IMR-90 (cell line): ENCODE measurements around the gene TMPRSS2. TPM values are rescaled to one million over a fixed set of nuclear protein-coding genes. Genes with fewer than 3 reads are reported as not detected.

ENCODE experiments used
- ATAC-seq: fragments of 200-7000 bp; cut with Tn5 transposase; 2 replicates; pipeline ENCODE4 v1.9.1; 2020; ENCODE audit warnings: low read depth, mild to moderate bottlenecking, moderate library complexity
- BruUV-seq: library from RNA; stranded (reverse); fragments of 400-500 nt; replicated peaks from 2 replicates; lab custom pipeline; 2021; lab: Mats Ljungman, UMichigan
- CTCF ChIA-PET: fragments of 300-600 bp; formaldehyde crosslinking; extraction: SDS; loops from one replicate; lab custom pipeline; 2021; ENCODE audit warnings: antibody characterized with exemption; lab: Yijun Ruan, JAX
- POLR2A ChIA-PET: fragments of 300-600 bp; sonication (Branson Sonifier 250); formaldehyde crosslinking; loops from one replicate; lab custom pipeline; 2022; ENCODE audit warnings: antibody characterized with exemption; ENCODE audit not compliant: unreplicated experiment; lab: Charles Lee
- DNase-seq: peaks from one replicate; pipeline ENCODE4 v3.0.0; 2013
- H2AFZ ChIP-seq: replicated peaks from 2 replicates; pipeline ENCODE3; 2013; ENCODE audit warnings: low read length, mild to moderate bottlenecking; ENCODE audit not compliant: poor library complexity
- H2AK5ac ChIP-seq: 2 replicates; pipeline ENCODE4 v1.6.1; 2013; ENCODE audit warnings: low read depth, low read length, inconsistent platforms
- H2AK9ac ChIP-seq: replicated peaks from 2 replicates; pipeline ENCODE3; 2013; ENCODE audit warnings: mild to moderate bottlenecking, low read depth, low read length, moderate library complexity; ENCODE audit not compliant: poor library complexity
- H2BK120ac ChIP-seq: 2 replicates; pipeline ENCODE4 v1.6.1; 2013; ENCODE audit warnings: low read depth, low read length, inconsistent platforms
- H2BK15ac ChIP-seq: 3 replicates; pipeline ENCODE4 v1.6.1; 2013; ENCODE audit warnings: low read depth, low read length, inconsistent platforms
- H2BK20ac ChIP-seq: 2 replicates; pipeline ENCODE4 v1.6.1; 2013; ENCODE audit warnings: low read depth, mild to moderate bottlenecking, inconsistent platforms, low read length, moderate library complexity
- H2BK5ac ChIP-seq: 2 replicates; pipeline ENCODE4 v1.6.1; 2013; ENCODE audit warnings: mild to moderate bottlenecking, low read depth, low read length, inconsistent platforms; ENCODE audit not compliant: poor library complexity, severe bottlenecking
- H3K14ac ChIP-seq: replicated peaks from 2 replicates; pipeline ENCODE4 v1.6.1; 2013; ENCODE audit warnings: low read depth, low read length, inconsistent platforms
- H3K18ac ChIP-seq: 2 replicates; pipeline ENCODE4 v1.6.1; 2013; ENCODE audit warnings: low read depth, low read length, control low read depth
- H3K23ac ChIP-seq: 2 replicates; pipeline ENCODE4 v1.6.1; 2013; ENCODE audit warnings: low read depth, low read length, inconsistent platforms
- H3K27ac ChIP-seq: 2 replicates; pipeline ENCODE4 v1.5.1; 2013; ENCODE audit warnings: mild to moderate bottlenecking, control low read depth, low read length; ENCODE audit not compliant: insufficient read depth
- H3K27me3 ChIP-seq: 2 replicates; pipeline ENCODE4 v1.6.1; 2013; ENCODE audit warnings: low read length; ENCODE audit not compliant: control insufficient read depth, insufficient read depth
- H3K36me3 ChIP-seq: 2 replicates; pipeline ENCODE4 v1.6.1; 2013; ENCODE audit warnings: low read length, mixed read lengths; ENCODE audit not compliant: control insufficient read depth, insufficient read depth
- H3K4ac ChIP-seq: 2 replicates; pipeline ENCODE4 v1.6.1; 2013; ENCODE audit warnings: low read depth, low read length, inconsistent platforms
- H3K4me1 ChIP-seq: 2 replicates; pipeline ENCODE4 v1.6.1; 2013; ENCODE audit warnings: low read length, mixed read lengths; ENCODE audit not compliant: control insufficient read depth, insufficient read depth
- H3K4me2 ChIP-seq: 2 replicates; pipeline ENCODE4 v1.6.1; 2013; ENCODE audit warnings: low read depth, mild to moderate bottlenecking, control low read depth, low read length, moderate library complexity
- H3K4me3 ChIP-seq: 2 replicates; pipeline ENCODE4 v1.5.1; 2013; ENCODE audit warnings: low read depth, mild to moderate bottlenecking, control low read depth, low read length, moderate library complexity; ENCODE audit not compliant: insufficient read depth
- H3K56ac ChIP-seq: 2 replicates; pipeline ENCODE4 v1.6.1; 2013; ENCODE audit warnings: low read length, inconsistent platforms; ENCODE audit not compliant: insufficient read depth; ENCODE audit errors: extremely low read depth
- H3K79me1 ChIP-seq, 2 experiments: 2 replicates each; pipeline ENCODE4 v1.6.1; 2013; ENCODE audit warnings: low read length in 2 of 2, inconsistent platforms in 1 of 2, low read depth in 1 of 2
- H3K9ac ChIP-seq: 2 replicates; pipeline ENCODE4 v1.6.1; 2013; ENCODE audit warnings: low read depth, low read length, control low read depth
- H3K9me1 ChIP-seq: 2 replicates; pipeline ENCODE4 v1.6.1; 2013; ENCODE audit warnings: low read length, inconsistent platforms; ENCODE audit not compliant: insufficient read depth
- H3K9me3 ChIP-seq: 2 replicates; pipeline ENCODE4 v1.6.1; 2013; ENCODE audit warnings: low read length; ENCODE audit not compliant: control insufficient read depth, insufficient read depth
- H4K20me1 ChIP-seq: 2 replicates; pipeline ENCODE4 v1.6.1; 2013; ENCODE audit warnings: low read length, inconsistent platforms; ENCODE audit not compliant: insufficient read depth
- H4K5ac ChIP-seq: 2 replicates; pipeline ENCODE4 v1.6.1; 2013; ENCODE audit warnings: mild to moderate bottlenecking, low read depth, low read length, control low read depth
- H4K8ac ChIP-seq, 2 experiments: 2 replicates each; pipeline ENCODE4 v1.6.1; 2013; ENCODE audit warnings: low read depth in 2 of 2, low read length in 2 of 2, control low read depth in 1 of 2, inconsistent platforms in 1 of 2
- H4K91ac ChIP-seq: 2 replicates; pipeline ENCODE4 v1.6.1; 2013; ENCODE audit warnings: low read depth, low read length, inconsistent platforms; ENCODE audit not compliant: insufficient read depth
- CEBPB ChIP-seq: IDR thresholded peaks from 2 replicates; pipeline ENCODE4 v1.6.1; 2012; ENCODE audit warnings: low read depth, low read length, improper control_type of control experiment
- CTCF ChIP-seq: conservative IDR thresholded peaks from 2 replicates; pipeline ENCODE4 v1.5.1; 2012; ENCODE audit warnings: mild to moderate bottlenecking, low read depth, low read length, improper control_type of control experiment
- ELK1 ChIP-seq: fragments of 150-350 bp; IDR thresholded peaks from 2 replicates; pipeline ENCODE4 v1.6.1; 2016; ENCODE audit warnings: low read depth, mild to moderate bottlenecking, low read length, moderate library complexity, borderline replicate concordance
- FOS ChIP-seq: fragments of 150-350 bp; IDR thresholded peaks from 2 replicates; pipeline ENCODE4 v1.6.1; 2016; ENCODE audit warnings: low read depth, low read length
- MAFK ChIP-seq: IDR thresholded peaks from 2 replicates; pipeline ENCODE4 v1.6.1; 2012; ENCODE audit warnings: low read depth, low read length, improper control_type of control experiment
- MAZ ChIP-seq: IDR thresholded peaks from 2 replicates; pipeline ENCODE4 v1.6.1; 2012; ENCODE audit warnings: low read depth, mild to moderate bottlenecking, low read length, improper control_type of control experiment, moderate library complexity, borderline replicate concordance
- MXI1 ChIP-seq: IDR thresholded peaks from 2 replicates; pipeline ENCODE4 v1.6.1; 2012; ENCODE audit warnings: low read depth, mild to moderate bottlenecking, low read length, moderate library complexity, borderline replicate concordance
- USF2 ChIP-seq: fragments of 150-350 bp; IDR thresholded peaks from 2 replicates; pipeline ENCODE4 v1.6.1; 2017; ENCODE audit warnings: mild to moderate bottlenecking, antibody characterized with exemption, low read length, low read depth
- WGBS, 2 experiments: methylation state at CpG; one replicate each; pipeline versions ENCODE4 v1.1.5 to v1.1.7; 2013; ENCODE audit warnings: missing lambda C conversion rate in 2 of 2; ENCODE audit not compliant: insufficient read length in 1 of 2; ENCODE audit errors: extremely low coverage in 2 of 2; 5-methylcytosine and 5-hydroxymethylcytosine counted together
- dilution Hi-C: fragments of 300-500 bp; cut with HindIII; formaldehyde crosslinking; loops from one replicate; pipeline ENCODE4 v1.14.3; 2018; ENCODE audit warnings: low sequenced_read_pairs; ENCODE audit not compliant: unreplicated experiment
- in situ Hi-C: fragments of 300-500 bp; cut with MboI; formaldehyde crosslinking; loops from 3 replicates; pipeline ENCODE4 v1.14.3; 2019; ENCODE audit warnings: low sequenced_read_pairs, inconsistent platforms, mixed read lengths
- intact Hi-C: fragments of 100-400 bp; cut with micrococcal nuclease; formaldehyde crosslinking; loops from 2 replicates; pipeline ENCODE4 v1.10.0; 2022
- polyA plus RNA-seq, 3 experiments: library from polyadenylated mRNA; depleted of rRNA; stranded (reverse); fragments of >200 nt; gene quantifications; 2 replicates each; pipeline ENCODE4 v1.2.3, GENCODE V29; 2012; ENCODE audit warnings: low replicate concordance in 1 of 3
- total RNA-seq: library from RNA; depleted of rRNA; stranded (reverse); fragments of >200 nt; gene quantifications from 2 replicates; pipeline ENCODE4 v1.2.3, GENCODE V29; 2012

Gene TMPRSS2
- total and polyA plus RNA-seq, 2 of the 4 experiments (the other 2 are of a cell fraction): not detected

GRCh38 chr21:41483973-41484372 is 24.0 kb downstream of the TMPRSS2 start:
- Histone ChIP-seq H4K20me1 (no peaks in the 10 kb centered on the region), H3K9ac (no peak overlapping the region), H3K18ac (no peak overlapping the region), H2AFZ (no peak overlapping the region), H2AK9ac (no peak overlapping the region), H4K8ac (no peak overlapping the region), H3K4me3 (no peak overlapping the region), H2BK120ac (no peak overlapping the region), H2BK15ac (no peak overlapping the region), H3K23ac (no peak overlapping the region), H3K4me2 (no peak overlapping the region), H2BK20ac (no peak overlapping the region), H3K4ac (no peak overlapping the region), H3K79me1 (no peaks in the 10 kb centered on the region), H3K36me3 (no peaks in the 10 kb centered on the region), H3K56ac (no peak overlapping the region), H3K4me1 (peaks cover 4% of the 10 kb centered on the region; the same call in 1 of the 2 replicates), H3K9me3 (no peaks in the 10 kb centered on the region), H3K27ac (no peak overlapping the region), H2BK5ac (no peak overlapping the region), H2AK5ac (no peak overlapping the region), H4K5ac (no peak overlapping the region), H4K91ac (no peak overlapping the region), H3K9me1 (no peaks in the 10 kb centered on the region), H3K14ac (no peak overlapping the region), H3K27me3 (no peaks in the 10 kb centered on the region)
- 80% methylated on average over 1 of the region's 4 CpGs; no CpG with 5 or more reads in 1 of the 2 experiments for WGBS, 2 experiments
- TF ChIP-seq MXI1: no peak
- TF ChIP-seq ELK1: no peak
- TF ChIP-seq FOS: no peak
- no peak for TF ChIP-seq CTCF
- TF ChIP-seq MAFK: no peak
- no peak for TF ChIP-seq MAZ
- no peak for TF ChIP-seq CEBPB
- no peak for TF ChIP-seq USF2
- DNase-seq (no peak), ATAC-seq (no peak)
- CTCF ChIA-PET: no interaction called here
- no TSS peak for BruUV-seq
- POLR2A ChIA-PET: no interaction called here
- in situ Hi-C loops: no loop called here
- dilution Hi-C loops: no loop called here
- intact Hi-C loops: no loop called here
